ENCODE measurements around the gene PIGQ.

The PIGQ gene

DNA sequence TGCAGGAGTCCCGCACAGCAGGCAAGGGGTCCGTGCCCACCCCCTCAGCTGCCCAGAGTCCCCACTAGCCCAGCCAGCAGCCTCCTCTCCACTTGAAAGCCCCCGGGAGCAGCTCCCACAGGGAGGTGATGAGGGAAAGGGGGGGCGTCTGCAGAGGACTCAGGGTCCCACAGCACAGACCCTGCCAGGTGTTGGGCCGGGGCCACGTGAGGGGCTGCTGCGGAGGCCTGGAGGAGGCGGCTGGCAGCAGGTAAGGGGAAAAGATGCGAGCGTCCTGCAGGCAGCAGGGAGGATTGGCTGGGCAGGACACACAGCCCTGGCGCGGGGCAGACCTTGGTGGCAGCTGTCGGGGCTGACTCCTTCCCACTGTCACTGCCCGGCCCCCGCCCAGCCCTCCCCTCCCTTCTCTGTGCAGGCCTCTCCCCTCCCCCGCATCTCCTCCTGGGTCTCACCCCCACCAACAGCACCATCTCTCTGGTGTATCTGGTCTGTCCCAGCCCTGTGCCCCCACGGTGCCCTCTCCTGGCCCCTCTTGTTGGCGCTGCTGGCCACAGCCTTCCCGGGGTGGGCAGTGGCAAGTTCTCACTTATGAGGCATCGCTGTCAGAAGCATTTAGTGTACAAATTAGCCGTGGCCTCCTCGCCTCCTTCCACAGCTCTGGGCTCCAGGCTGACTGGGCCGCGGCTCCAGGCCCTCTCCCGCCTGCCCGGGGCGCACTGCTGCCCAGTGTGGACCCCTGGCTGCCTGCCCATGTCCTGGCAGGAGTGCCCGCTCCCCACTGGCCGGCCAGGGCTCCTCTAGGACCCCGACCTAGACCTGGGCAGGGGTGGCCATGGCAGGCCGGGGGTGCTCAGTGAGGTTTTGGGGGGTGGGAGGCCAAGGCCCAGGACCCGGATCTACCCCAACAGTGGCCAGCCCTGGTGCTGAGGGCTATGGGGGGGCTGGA is 14.0 kb upstream of the PIGQ start:
- DNase-seq (ENCODE audit: low read depth, low spot score), result no peak

- DNase-seq (ENCODE audit: low read depth, low spot score), result no peak
Observed at GRCh38 chr16:556474-557173, 13.1 kb upstream of the PIGQ start.

GRCh38 chr16:557463-558297 is 12.1 kb upstream of the PIGQ start:
- no peak for DNase-seq (ENCODE audit: low read depth, low spot score)

GRCh38 chr16:558298-559020 is 11.3 kb upstream of the PIGQ start:
- no peak for DNase-seq (ENCODE audit: low read depth, low spot score)

DNA sequence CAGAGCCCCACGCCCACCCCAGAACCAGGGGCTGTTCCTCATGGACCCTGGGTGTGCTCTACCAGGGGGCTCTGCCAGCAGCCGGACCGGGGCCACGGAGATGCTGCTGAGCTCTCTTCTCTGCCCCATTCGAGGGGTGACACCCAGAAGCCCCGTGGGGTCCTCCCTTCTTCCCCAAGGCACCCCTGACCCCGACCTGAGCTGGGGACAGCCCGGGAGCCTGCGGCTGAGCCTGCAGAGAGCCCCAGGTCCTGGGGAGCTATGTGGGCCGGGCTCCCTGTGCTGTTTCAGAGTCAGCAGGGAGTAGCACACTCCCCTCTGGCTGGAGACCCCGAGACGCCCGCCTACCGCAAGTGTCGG is 10.8 kb upstream of the PIGQ start:
- no peak for DNase-seq (ENCODE audit: low read depth, low spot score)

DNA sequence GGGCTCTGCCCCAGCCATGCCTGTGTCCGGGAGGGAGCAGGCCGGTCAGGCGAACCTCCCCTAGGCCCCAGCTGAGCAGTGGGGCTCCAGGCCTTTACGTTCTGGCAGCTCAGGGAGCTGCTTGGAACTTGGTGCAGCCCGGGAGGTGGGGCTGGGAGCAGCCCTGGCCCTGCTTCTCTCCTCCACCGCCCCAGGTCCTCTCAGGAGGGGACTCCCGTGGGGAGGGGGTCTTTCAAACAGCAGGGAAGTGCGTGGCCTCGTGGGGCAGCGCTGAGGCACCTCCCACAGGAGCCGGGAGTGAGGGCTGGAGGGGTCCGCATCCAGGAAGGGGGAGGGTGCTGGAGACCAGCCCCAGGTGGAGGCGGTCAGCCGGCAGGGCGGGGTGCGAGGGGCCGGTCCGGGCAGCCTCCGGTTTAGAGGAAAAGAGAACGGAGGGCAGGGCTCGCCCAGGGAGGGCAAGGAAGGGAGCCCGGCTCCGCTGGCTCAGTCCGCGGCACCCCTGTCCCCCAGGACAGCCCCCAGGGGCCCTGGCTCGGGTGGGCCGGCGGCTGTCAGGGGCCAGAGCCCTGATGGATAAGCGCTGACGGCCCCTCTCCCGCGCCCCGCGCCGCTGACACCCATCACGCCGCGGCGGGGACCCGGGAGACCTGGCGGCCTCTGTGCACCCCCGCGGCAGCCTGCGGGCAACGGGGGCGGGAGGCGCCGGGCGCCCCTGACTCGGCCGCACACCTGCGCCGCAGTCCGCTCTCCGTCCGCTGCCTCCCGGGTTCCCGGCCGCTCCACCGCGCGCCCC is 10.2 kb upstream of the PIGQ start:
- DNase-seq (ENCODE audit: low read depth, low spot score), result no peak

DNA sequence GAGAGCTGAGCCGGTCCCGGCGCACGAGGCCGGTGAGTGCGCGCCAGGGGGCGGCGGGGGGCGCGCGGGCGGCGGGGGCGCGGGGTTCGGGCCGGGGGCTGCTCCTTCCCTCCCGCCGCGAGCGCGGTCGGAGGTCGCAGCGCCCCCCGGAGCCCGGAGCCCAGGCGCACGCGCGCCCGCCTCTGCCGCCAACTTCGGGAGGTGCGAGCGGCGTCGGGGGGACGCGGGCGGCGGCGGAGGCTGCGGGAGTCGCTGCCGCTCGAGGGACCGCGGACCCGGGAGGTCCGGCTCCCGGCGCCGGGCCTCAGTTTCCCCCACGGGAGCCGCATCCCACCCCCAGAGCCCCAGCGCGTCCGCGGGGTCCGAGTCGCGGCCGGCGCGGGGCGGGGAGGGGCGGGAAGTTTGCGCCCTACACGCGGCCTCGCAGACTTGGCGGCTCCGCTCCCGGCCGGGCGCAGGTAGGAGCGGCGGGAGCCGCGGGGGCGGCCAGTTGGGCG is 9.5 kb upstream of the PIGQ start, which contains the start of gene PRR35:
Gene PRR35, plus strand, starts transcription at position 191 of the 497 bp plus-strand sequence. CDS start 2,901 bp downstream, outside the sequence.
- no peak for DNase-seq (ENCODE audit: low read depth, low spot score)

DNA sequence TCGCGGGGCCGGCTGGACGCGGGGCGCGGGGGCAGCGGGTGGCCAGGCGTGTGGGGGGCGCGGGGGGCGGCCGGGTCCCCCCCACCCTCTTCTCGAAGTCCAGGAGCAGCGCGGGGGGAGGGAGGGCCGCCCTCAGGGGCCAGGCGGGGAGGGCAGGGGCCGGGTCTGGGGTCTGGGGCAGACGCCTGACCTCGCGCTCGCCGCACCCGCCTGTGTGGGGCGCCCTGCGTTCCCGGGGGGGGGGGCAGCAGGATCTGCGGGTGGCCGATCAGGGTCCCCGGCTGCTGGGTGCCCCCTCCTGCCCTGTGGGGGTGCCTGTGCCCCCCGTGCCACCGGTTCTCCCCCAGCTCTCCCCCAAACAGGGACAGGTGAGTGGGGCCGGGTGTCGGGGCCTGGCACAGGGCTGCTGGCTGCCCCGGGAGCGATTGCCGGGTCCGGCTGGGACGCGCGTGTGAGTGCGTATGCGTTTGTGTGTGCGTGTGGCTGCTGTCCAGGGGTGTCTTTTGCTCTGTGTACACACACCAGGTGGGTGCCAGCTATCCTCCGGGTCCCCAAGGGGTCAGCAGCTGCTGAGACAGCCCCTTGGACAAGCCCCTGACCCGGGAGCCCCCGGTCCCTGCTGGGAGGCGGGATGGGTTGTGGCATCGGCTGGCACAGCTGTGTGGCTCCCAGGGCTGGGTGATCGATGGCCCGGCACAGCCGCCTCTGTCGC is 8.9 kb upstream of the PIGQ start:
- no peak for DNase-seq (ENCODE audit: low read depth, low spot score)

DNA sequence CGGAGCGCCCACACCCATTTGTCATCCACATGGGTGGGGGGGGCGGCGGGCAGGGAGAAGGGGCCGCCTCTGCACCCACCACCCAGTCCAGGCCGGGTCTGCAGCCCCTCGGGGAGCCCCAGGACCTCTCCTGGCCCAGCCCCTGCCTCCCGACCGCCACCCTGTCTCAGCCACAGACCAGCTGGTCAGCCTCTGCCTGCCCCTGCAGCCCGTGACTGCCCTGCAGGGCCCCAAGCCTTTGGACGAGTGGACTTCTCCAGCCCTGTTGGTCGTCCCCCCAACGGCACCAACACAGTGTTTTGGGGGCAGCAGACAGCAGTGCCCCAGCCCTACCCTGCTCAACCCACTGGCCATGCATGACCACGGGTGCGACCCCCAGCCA is 8.4 kb upstream of the PIGQ start:
- DNase-seq (ENCODE audit: low read depth, low spot score), result no peak

GRCh38 chr16:561957-562938 is 7.5 kb upstream of the PIGQ start:
- DNase-seq (ENCODE audit: low read depth, low spot score), result no peak

DNA sequence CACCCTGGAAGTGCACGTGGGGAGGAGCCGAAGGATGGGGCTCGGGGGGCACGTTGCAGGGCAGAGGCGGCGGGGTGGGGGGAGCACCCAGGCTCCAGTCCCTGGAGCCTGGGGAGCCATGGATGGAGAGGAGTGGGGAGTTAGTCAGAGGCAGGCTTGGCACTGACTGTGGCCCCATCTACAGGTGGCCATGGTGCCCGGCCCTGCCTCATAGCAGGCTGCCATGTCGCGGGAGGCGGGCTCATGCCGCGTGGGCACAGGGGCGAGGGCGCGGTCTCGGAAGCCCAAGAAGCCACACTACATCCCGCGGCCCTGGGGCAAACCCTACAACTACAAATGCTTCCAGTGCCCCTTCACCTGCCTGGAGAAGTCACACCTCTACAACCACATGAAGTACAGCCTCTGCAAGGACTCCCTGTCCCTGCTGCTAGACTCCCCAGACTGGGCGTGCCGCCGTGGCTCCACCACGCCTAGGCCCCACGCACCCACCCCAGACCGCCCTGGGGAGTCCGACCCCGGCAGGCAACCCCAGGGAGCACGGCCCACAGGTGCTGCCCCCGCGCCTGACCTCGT is 6.6 kb upstream of the PIGQ start:
- no peak for DNase-seq (ENCODE audit: low read depth, low spot score)

DNA sequence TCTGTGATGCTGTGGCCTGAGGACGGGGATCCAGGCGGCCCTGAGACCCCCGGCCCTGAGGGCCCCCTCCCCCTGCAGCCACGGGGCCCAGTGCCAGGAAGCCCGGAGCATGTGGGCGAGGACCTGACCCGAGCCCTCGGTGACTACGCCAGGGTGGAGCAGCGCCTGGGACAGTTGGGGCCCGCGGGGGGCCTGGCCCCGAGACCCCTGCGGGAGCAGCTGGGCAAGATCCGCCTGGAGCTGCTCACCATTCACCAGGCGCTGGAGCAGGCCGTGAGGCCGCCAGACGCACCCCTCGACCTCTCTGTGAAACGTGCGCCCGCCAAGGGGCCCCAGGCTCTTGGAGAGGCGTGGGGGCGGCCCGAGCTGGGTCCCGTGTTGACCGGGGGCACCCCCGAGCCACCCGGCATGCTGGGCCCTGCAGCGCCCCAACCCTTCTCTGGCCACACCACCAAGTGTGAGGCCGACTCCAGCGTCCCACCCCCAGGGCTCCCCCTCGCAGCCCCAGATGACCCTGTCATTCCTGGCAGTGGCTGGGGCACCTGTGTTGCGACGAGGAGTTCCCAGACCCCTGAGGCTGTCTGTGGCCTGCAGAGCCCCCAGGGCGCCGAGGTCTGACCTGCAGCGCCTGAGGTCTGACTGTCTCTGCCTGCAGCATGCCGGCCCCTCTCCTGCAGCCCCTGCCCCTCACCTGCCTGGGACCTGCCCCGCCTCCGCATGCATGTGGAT is 4.9 kb upstream of the PIGQ start:
- no peak for DNase-seq (ENCODE audit: low read depth, low spot score)

DNA sequence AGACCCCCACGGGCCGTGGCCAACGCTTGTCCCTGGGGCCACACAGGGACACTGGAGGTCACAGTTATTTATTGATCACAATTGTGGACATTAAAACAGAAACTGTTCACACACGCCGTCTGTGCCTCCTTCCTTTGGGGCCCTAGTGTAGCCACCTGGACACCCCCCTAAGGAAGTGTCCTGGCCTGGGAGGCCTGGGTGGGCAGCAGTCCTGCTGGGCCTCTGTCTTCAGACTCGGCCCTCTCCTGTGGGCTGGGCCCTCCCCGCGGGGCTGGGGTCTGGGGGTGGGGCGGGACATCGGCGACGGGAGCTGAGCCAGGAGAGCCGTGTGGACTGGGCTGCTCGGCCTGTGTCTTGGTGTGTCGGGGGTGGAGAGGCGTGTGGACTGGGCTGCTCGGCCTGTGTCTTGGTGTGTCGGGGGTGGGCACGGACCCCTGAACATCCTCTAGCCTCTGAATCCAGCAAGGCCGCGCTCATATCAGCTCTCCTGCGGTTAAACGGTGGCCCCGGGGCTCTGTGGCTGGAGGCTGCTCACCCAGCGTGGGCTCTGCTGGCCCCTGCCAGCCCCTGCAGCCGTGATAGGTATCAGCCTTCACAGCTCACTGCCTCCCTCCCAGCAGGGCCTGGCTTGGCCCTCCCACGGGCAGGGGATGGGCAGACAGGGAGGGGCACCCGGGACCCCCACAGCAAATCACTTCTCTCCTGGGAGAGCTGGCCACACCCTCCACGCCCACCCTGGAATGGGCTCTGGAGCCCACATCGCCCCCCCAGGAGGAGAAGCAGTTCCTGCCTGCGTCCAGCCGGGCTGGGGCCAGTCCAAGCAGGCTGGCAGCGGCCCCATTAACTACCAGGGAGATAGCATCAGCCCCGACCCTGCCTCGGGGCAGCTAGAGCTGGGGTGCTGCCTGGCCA is 4.1 kb upstream of the PIGQ start:
- DNase-seq (ENCODE audit: low read depth, low spot score), result no peak

GRCh38 chr16:566475-567372 is 3.0 kb upstream of the PIGQ start, which contains the start of gene NHLRC4:
Gene NHLRC4, plus strand, starts transcription at chr16:567005. Its CDS starts 1,043 bp downstream, at chr16:568048.
- no peak for DNase-seq (ENCODE audit: low read depth, low spot score)
